ENCODE measurements around the gene SREBF1. TPM values are rescaled to one million over a fixed set of nuclear protein-coding genes. Genes with fewer than 3 reads are reported as not detected.

The SREBF1 gene
- total and polyA plus RNA-seq, 3 donors from 2014 or later = 142 to 256 (median 239) TPM

DNA sequence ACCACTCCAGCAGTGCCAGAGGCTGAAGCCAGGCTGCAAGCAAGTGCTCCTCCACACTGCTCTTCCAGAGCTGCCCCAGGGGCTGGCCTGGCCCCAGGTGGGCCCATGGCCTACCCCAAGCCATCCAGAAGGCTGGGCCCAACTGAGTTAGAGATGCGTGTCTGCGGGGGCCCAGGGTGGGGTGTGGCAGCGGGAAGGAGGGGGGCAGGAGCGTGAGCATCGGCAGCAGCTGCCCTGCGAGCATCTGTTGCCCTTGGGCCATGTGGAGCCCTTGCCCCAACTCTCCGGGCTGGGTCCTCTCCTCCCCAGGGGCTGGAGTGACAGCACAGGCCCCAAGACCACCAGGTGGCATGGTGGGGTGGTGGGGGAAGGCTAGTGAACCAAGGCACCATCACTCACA, 7.3 kb upstream of the SREBF1 start:
- no peaks in the 10 kb centered on the region for H3K27me3 ChIP-seq

DNA sequence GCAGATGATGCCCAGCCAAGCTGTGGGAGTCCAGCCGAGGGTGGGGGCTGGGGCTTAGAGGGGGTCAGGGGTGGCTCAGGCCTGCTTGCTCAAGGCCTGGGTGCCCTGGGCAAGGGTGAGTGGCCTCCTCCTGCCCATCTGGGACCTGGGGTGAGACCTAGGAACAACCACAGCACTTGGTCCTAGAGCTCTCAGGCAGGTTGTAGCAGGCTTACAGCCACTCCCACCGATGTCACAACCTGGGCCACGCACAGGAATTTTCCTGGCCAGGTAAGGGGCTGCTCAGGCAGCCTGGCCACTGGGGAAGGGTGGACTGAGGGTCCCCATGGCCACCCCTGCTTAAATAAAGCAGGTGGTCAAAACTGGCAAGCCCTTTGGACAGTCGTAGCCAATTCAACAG, 6.3 kb upstream of the SREBF1 start:
- peaks cover 50% of the 10 kb centered on the region for H3K4me1 ChIP-seq
- H3K9me3 ChIP-seq = no peaks in the 10 kb centered on the region
- intact Hi-C loops (cut with DNase I; ENCODE audit: low total_unique reads) = no loop called here
- DNase-seq = no peak
- no peak for TF ChIP-seq POLR2A (IDR thresholded peaks at IDR 0.05)
- TF ChIP-seq, protein P1, sequence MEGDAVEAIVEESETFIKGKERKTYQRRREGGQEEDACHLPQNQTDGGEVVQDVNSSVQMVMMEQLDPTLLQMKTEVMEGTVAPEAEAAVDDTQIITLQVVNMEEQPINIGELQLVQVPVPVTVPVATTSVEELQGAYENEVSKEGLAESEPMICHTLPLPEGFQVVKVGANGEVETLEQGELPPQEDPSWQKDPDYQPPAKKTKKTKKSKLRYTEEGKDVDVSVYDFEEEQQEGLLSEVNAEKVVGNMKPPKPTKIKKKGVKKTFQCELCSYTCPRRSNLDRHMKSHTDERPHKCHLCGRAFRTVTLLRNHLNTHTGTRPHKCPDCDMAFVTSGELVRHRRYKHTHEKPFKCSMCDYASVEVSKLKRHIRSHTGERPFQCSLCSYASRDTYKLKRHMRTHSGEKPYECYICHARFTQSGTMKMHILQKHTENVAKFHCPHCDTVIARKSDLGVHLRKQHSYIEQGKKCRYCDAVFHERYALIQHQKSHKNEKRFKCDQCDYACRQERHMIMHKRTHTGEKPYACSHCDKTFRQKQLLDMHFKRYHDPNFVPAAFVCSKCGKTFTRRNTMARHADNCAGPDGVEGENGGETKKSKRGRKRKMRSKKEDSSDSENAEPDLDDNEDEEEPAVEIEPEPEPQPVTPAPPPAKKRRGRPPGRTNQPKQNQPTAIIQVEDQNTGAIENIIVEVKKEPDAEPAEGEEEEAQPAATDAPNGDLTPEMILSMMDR (IDR thresholded peaks at IDR 0.05) = no peak
- WGBS, 2 donors = 71 to 88% methylated on average over 3 to 4 of the region's 4 CpGs
- H3K27ac ChIP-seq = no peak overlapping the region
- no peak overlapping the region for H3K4me3 ChIP-seq
- H3K27me3 ChIP-seq = no peaks in the 10 kb centered on the region
- H3K36me3 ChIP-seq (ENCODE audit: low read depth, missing control alignments) = no peaks in the 10 kb centered on the region

More for the DNA sequence above, 7.3 kb upstream of the SREBF1 start:
- peaks cover 50% of the 10 kb centered on the region for H3K4me1 ChIP-seq
- H3K27ac ChIP-seq = no peak overlapping the region
- H3K9me3 ChIP-seq = no peaks in the 10 kb centered on the region
- no peak for DNase-seq
- H3K36me3 ChIP-seq (ENCODE audit: low read depth, missing control alignments) = no peaks in the 10 kb centered on the region
- intact Hi-C loops (cut with DNase I; ENCODE audit: low total_unique reads) = no loop called here
- WGBS, 2 donors = 83% methylated on average over 7 of the region's 7 CpGs; no CpG with 5 or more reads in 1 of the 2 donors
- no peak overlapping the region for H3K4me3 ChIP-seq
- TF ChIP-seq, protein P1 (IDR thresholded peaks at IDR 0.05) = no peak
- no peak for TF ChIP-seq POLR2A (IDR thresholded peaks at IDR 0.05)

DNA sequence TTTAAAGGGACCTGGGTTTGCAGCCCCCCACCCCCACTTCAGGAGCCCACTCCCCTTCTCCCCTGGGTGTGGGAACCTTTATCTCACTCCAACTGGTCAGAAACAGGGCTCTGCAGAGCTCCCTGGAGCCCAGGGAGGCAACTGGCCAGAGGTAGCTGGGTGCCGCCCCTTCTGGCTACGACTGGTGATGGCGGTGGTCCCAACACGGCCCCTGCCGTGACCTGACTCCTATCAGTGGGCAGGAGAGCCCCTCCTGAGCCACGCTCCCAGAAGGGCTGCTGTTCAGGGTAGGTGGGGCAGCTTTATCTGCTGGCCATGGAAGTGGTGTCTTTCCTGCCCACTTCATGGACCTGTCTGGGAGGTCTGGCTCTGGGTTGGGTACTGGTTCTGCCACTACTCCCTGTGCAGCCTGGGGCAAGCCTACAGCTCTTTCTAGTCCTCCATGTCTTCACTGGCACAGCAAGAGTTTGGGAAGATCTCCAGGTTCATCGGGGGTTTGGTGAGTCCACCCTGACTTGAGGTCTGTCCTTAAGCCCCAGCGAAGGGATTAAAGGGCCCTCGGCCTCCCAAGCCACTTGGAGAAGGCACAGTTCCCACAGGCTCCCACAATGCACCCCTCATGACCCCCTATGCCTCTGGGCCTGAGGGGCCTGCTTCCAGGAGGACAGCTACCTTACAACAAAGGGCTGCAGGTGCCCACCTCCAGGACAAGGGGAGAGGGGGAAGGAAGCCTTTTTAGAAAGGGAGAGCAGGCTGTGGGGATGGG, 5.5 kb upstream of the SREBF1 start:
- no peaks in the 10 kb centered on the region for H3K27me3 ChIP-seq
- TF ChIP-seq, protein P1 (IDR thresholded peaks at IDR 0.05) = no peak
- intact Hi-C loops (cut with DNase I; ENCODE audit: low total_unique reads) = no loop called here
- H3K36me3 ChIP-seq (ENCODE audit: low read depth, missing control alignments) = no peaks in the 10 kb centered on the region
- H3K9me3 ChIP-seq = no peaks in the 10 kb centered on the region
- WGBS, 2 donors = 62 to 79% methylated on average over 2 to 9 of the region's 9 CpGs
- peak overlapping the region; percentile 97 to 98 for H3K27ac ChIP-seq
- H3K4me3 ChIP-seq = no peak overlapping the region
- no peak for DNase-seq
- H3K4me1 ChIP-seq = peaks cover 54% of the 10 kb centered on the region

DNA sequence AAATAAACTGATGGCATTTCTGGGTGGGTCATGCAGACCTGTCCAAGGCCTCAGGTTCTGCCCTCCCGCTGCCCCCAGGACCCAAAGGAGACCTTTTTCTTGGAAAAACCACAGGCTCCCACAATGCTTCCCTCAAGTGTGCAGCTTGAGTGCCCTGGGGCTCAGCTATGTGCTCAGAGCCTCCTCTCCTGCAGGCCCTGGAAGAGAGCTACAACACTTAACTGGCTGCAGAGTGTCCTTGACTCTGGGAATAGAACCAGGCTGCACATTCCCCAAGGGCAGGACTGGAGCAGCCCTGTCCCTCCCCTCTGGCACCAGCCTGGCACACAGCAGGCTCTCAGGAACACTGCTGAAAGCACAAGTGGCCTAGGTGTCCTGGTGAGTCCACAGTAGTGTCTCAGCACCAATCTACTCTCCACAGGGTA, 4.8 kb upstream of the SREBF1 start:
- Histone ChIP-seq H3K9me3 (no peaks in the 10 kb centered on the region), H3K27ac (peak overlapping the region; percentile 97 to 98), H3K4me1 (peaks cover 58% of the 10 kb centered on the region), H3K27me3 (no peaks in the 10 kb centered on the region), H3K4me3 (no peak overlapping the region), H3K36me3 (ENCODE audit: low read depth, missing control alignments) (no peaks in the 10 kb centered on the region)
- DNase-seq = peak; percentile 84
- WGBS, 2 donors = 50 to 78% methylated on average over 1 of the region's 1 CpG
- intact Hi-C loops (cut with DNase I; ENCODE audit: low total_unique reads) = no loop called here
- TF ChIP-seq POLR2A (IDR thresholded peaks at IDR 0.05) = no peak
- TF ChIP-seq, protein P1 (IDR thresholded peaks at IDR 0.05) = no peak
